Trophoblast cell (in vitro differentiated cells and primary cell): ENCODE results near the gene CDH10.
A peak's percentile ranks its signal among the peaks of the same experiment; 100 is the strongest.

Source experiments
- DNase-seq, 2 donors: peaks; one replicate each; pipeline ENCODE4 v3.0.0-alpha.2; 2016
- H2AFZ ChIP-seq: 2 replicates; pipeline ENCODE4 v1.6.1; 2013; ENCODE audit warnings: low read length, moderate library complexity, mild to moderate bottlenecking; ENCODE audit not compliant: insufficient read depth, poor library complexity
- H2AK5ac ChIP-seq: 2 replicates; pipeline ENCODE4 v1.6.1; 2013; ENCODE audit warnings: mild to moderate bottlenecking, low read length
- H2BK120ac ChIP-seq: 2 replicates; pipeline ENCODE4 v1.6.1; 2013; ENCODE audit warnings: low read length, mild to moderate bottlenecking, moderate library complexity; ENCODE audit not compliant: insufficient read depth, poor library complexity
- H2BK12ac ChIP-seq: 2 replicates; pipeline ENCODE4 v1.6.1; 2013; ENCODE audit warnings: mild to moderate bottlenecking, low read length, moderate library complexity
- H2BK5ac ChIP-seq: 2 replicates; pipeline ENCODE4 v1.6.1; 2013; ENCODE audit warnings: low read length, low read depth, moderate library complexity, mild to moderate bottlenecking; ENCODE audit not compliant: poor library complexity
- H3K14ac ChIP-seq: 2 replicates; pipeline ENCODE4 v1.6.1; 2013; ENCODE audit warnings: mild to moderate bottlenecking, low read length
- H3K18ac ChIP-seq: 2 replicates; pipeline ENCODE4 v1.6.1; 2013; ENCODE audit warnings: mild to moderate bottlenecking, low read length
- H3K23ac ChIP-seq: 2 replicates; pipeline ENCODE4 v1.6.1; 2013; ENCODE audit warnings: low read length
- H3K27ac ChIP-seq: 2 replicates; pipeline ENCODE4 v1.5.1; 2013; ENCODE audit warnings: low read depth, mild to moderate bottlenecking, inconsistent platforms, low read length, moderate library complexity
- H3K27me3 ChIP-seq: 2 replicates; pipeline ENCODE4 v1.6.1; 2013; ENCODE audit warnings: inconsistent platforms, mild to moderate bottlenecking, low read length, moderate library complexity; ENCODE audit not compliant: insufficient read depth
- H3K36me3 ChIP-seq, 2 experiments: 1 replicate in 1 of 2; 2 replicates in 1 of 2; pipeline ENCODE4 v1.6.1; 2013; ENCODE audit warnings: low read length in 2 of 2, mild to moderate bottlenecking in 2 of 2, moderate library complexity in 1 of 2; ENCODE audit not compliant: insufficient read depth in 2 of 2, control insufficient read depth in 1 of 2
- H3K4ac ChIP-seq: 2 replicates; pipeline ENCODE4 v1.6.1; 2013; ENCODE audit warnings: low read depth, mild to moderate bottlenecking, low read length, moderate library complexity
- H3K4me1 ChIP-seq, 2 experiments: 1 replicate in 1 of 2; 2 replicates in 1 of 2; pipeline ENCODE4 v1.6.1; 2013; ENCODE audit warnings: low read length in 2 of 2, mild to moderate bottlenecking in 2 of 2, moderate library complexity in 1 of 2; ENCODE audit not compliant: insufficient read depth in 2 of 2, control insufficient read depth in 1 of 2
- H3K4me2 ChIP-seq: 2 replicates; pipeline ENCODE4 v1.6.1; 2013; ENCODE audit warnings: inconsistent platforms, mild to moderate bottlenecking, low read length, moderate library complexity
- H3K4me3 ChIP-seq: 2 replicates; pipeline ENCODE4 v1.5.1; 2013; ENCODE audit warnings: mild to moderate bottlenecking, low read depth, low read length, inconsistent platforms
- H3K79me1 ChIP-seq: one replicate; pipeline ENCODE4 v1.6.1; 2013; ENCODE audit warnings: low read length
- H3K79me2 ChIP-seq: 2 replicates; pipeline ENCODE4 v1.6.1; 2013; ENCODE audit warnings: low read length, mild to moderate bottlenecking; ENCODE audit not compliant: control insufficient read depth, insufficient read depth, poor library complexity
- H3K9ac ChIP-seq: 2 replicates; pipeline ENCODE4 v1.6.1; 2013; ENCODE audit warnings: mild to moderate bottlenecking, low read length
- H3K9me3 ChIP-seq: 2 replicates; pipeline ENCODE4 v1.6.1; 2013; ENCODE audit warnings: low read depth, mild to moderate bottlenecking, control low read depth, inconsistent platforms, low read length; ENCODE audit not compliant: insufficient read depth
- H4K12ac ChIP-seq: 2 replicates; pipeline ENCODE4 v1.6.1; 2013; ENCODE audit warnings: low read depth, mild to moderate bottlenecking, low read length, moderate library complexity
- H4K8ac ChIP-seq: 2 replicates; pipeline ENCODE4 v1.6.1; 2013; ENCODE audit warnings: low read depth, mild to moderate bottlenecking, low read length, moderate library complexity
- H4K91ac ChIP-seq: one replicate; pipeline ENCODE4 v1.6.1; 2013; ENCODE audit warnings: low read depth, mild to moderate bottlenecking, low read length, moderate library complexity
- WGBS: extraction: QIAGEN DNeasy Blood & Tissue Kit; methylation state at CpG from one replicate; pipeline ENCODE4 v1.1.7; 2013; ENCODE audit warnings: missing lambda C conversion rate; ENCODE audit not compliant: insufficient read length, insufficient coverage; ENCODE audit errors: extremely low coverage; 5-methylcytosine and 5-hydroxymethylcytosine counted together

The CDH10 gene

DNA sequence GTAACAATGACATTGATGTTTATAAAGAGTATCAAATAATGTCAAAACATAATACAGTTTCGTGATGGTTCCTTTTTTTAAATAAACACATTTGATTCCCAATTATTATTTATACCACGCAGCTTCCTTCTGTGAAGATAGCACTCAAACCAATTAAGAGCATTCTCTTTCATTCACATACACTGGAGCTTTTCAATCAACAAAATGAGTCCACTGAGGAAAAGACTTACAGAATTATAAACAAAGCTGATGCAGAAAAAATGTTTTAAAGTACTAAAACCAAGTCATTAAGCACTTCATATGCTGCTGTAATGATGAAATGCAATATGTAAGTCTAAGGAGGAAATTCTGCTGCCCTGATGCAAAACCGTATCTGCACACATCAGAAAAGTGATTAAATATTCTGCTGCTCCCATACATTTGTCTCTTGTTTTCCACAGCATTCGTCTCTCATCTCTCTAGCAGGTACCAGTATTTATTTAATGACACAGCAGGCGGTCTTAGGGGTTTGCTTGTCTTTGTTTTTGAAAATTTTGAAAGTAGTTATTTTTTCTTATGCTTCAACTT, 147.1 kb downstream of the CDH10 start:
- no peak overlapping the region for H2BK12ac ChIP-seq
- H2AK5ac ChIP-seq, result no peak overlapping the region
- H4K91ac ChIP-seq, result no peak overlapping the region
- H3K14ac ChIP-seq, result no peak overlapping the region
- H3K9me3 ChIP-seq, result no peaks in the 10 kb centered on the region
- no peak for DNase-seq
- no peak overlapping the region for H3K4me2 ChIP-seq
- no peak overlapping the region for H3K27ac ChIP-seq
- H4K12ac ChIP-seq, result no peak overlapping the region
- H2BK5ac ChIP-seq, result no peak overlapping the region
- no peaks in the 10 kb centered on the region for H3K79me1 ChIP-seq
- H3K4me3 ChIP-seq, result no peak overlapping the region
- H2BK120ac ChIP-seq, result no peak overlapping the region
- no peak overlapping the region for H3K18ac ChIP-seq
- no peak overlapping the region for H4K8ac ChIP-seq
- H3K9ac ChIP-seq, result no peak overlapping the region
- H2AFZ ChIP-seq, result no peak overlapping the region
- no peak overlapping the region for H3K4ac ChIP-seq
- H3K4me1 ChIP-seq, result no peaks in the 10 kb centered on the region
- no peak overlapping the region for H3K23ac ChIP-seq
- no CpG with 5 or more reads among the region's 5 CpGs for WGBS
- no peaks in the 10 kb centered on the region for H3K79me2 ChIP-seq
- H3K27me3 ChIP-seq, result no peaks in the 10 kb centered on the region
- peaks cover 0 to 2% of the 10 kb centered on the region in 2 experiments for H3K36me3 ChIP-seq

DNA sequence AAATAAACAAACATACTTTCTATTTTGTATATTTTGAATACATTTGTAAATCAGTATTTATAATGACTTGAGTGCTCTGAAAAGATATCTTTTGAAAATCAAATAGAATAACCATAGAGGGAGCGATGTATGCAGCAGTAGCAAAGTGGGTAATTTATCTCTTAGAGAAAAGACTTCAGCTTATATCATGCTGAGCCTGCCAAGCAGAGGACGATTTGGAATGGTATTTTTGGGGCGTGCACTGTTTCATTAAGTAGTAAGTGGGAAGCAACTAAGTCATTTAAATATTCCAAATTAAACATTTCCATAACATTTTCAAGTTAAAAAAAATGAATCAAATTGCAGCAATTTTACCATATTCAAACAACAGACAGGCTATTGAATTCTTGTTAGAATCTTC, 147.6 kb downstream of the CDH10 start:
- Histone ChIP-seq H3K4me3 (no peak overlapping the region), H3K4me2 (no peak overlapping the region)
- WGBS, result no CpG with 5 or more reads among the region's 3 CpGs

GRCh38 chr5:24496268-24496667, 148.5 kb downstream of the CDH10 start:
- no peaks in the 10 kb centered on the region for H3K79me1 ChIP-seq
- no peaks in the 10 kb centered on the region for H3K27me3 ChIP-seq
- H3K4me2 ChIP-seq, result no peak overlapping the region
- no peak overlapping the region for H4K8ac ChIP-seq
- no peak overlapping the region for H2AK5ac ChIP-seq
- peaks cover 0 to 2% of the 10 kb centered on the region in 2 experiments for H3K36me3 ChIP-seq
- DNase-seq, result no peak
- no peak overlapping the region for H4K12ac ChIP-seq
- H3K79me2 ChIP-seq, result no peaks in the 10 kb centered on the region
- H3K4me3 ChIP-seq, result no peak overlapping the region
- no peak overlapping the region for H2AFZ ChIP-seq
- H3K14ac ChIP-seq, result no peak overlapping the region
- no peak overlapping the region for H2BK12ac ChIP-seq
- no peak overlapping the region for H3K9ac ChIP-seq
- no peaks in the 10 kb centered on the region for H3K9me3 ChIP-seq
- H3K27ac ChIP-seq, result no peak overlapping the region
- H3K23ac ChIP-seq, result no peak overlapping the region
- H4K91ac ChIP-seq, result no peak overlapping the region
- H3K4me1 ChIP-seq, result no peaks in the 10 kb centered on the region
- no peak overlapping the region for H3K4ac ChIP-seq
- WGBS, result no CpG with 5 or more reads among the region's 2 CpGs
- H2BK120ac ChIP-seq, result no peak overlapping the region
- no peak overlapping the region for H2BK5ac ChIP-seq
- H3K18ac ChIP-seq, result no peak overlapping the region

More for the DNA sequence above, 147.6 kb downstream of the CDH10 start:
- H2AFZ ChIP-seq, result no peak overlapping the region
- H3K23ac ChIP-seq, result no peak overlapping the region
- no peak overlapping the region for H2BK12ac ChIP-seq
- H4K12ac ChIP-seq, result no peak overlapping the region
- no peaks in the 10 kb centered on the region for H3K4me1 ChIP-seq
- no peak overlapping the region for H3K9ac ChIP-seq
- no peak overlapping the region for H3K14ac ChIP-seq
- no peaks in the 10 kb centered on the region for H3K79me1 ChIP-seq
- no peak for DNase-seq
- H4K91ac ChIP-seq, result no peak overlapping the region
- no peak overlapping the region for H2BK120ac ChIP-seq
- H4K8ac ChIP-seq, result no peak overlapping the region
- H3K27me3 ChIP-seq, result no peaks in the 10 kb centered on the region
- H3K36me3 ChIP-seq, result peaks cover 0 to 2% of the 10 kb centered on the region in 2 experiments
- H3K18ac ChIP-seq, result no peak overlapping the region
- H3K79me2 ChIP-seq, result no peaks in the 10 kb centered on the region
- no peak overlapping the region for H3K27ac ChIP-seq
- H3K9me3 ChIP-seq, result no peaks in the 10 kb centered on the region
- no peak overlapping the region for H2AK5ac ChIP-seq
- H3K4ac ChIP-seq, result no peak overlapping the region
- H2BK5ac ChIP-seq, result no peak overlapping the region

DNA sequence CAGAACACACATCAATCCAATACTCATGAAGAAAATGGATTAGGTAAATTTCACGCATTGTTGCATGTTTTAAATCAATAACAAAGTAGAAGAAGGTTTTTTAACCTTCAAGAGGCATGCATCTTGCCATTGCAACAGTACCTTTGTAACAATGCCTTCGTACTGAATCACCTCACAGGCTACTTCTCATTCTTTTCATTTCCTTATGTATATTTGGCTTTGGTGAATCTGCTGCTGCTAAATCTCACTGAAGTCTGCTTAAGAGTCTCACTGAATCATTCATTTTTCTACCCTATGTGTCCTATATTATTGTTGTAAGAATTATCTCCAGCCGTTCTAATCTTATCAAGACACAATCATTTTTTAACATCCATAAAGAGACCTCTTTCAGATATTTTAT, 152.5 kb downstream of the CDH10 start:
- no peak overlapping the region for H2AK5ac ChIP-seq
- H3K9ac ChIP-seq, result no peak overlapping the region
- H2BK120ac ChIP-seq, result no peak overlapping the region
- peak; percentile 3 to 74 for DNase-seq
- no peak overlapping the region for H3K4me3 ChIP-seq
- H3K23ac ChIP-seq, result no peak overlapping the region
- H3K36me3 ChIP-seq, result peaks cover 0 to 4% of the 10 kb centered on the region in 2 experiments
- no peaks in the 10 kb centered on the region for H3K9me3 ChIP-seq
- H3K27me3 ChIP-seq, result no peaks in the 10 kb centered on the region
- H3K4me2 ChIP-seq, result no peak overlapping the region
- no peaks in the 10 kb centered on the region for H3K4me1 ChIP-seq
- H2BK5ac ChIP-seq, result no peak overlapping the region
- no peak overlapping the region for H3K14ac ChIP-seq
- no peak overlapping the region for H3K4ac ChIP-seq
- no peak overlapping the region for H4K91ac ChIP-seq
- no peak overlapping the region for H4K12ac ChIP-seq
- H2BK12ac ChIP-seq, result no peak overlapping the region
- H3K27ac ChIP-seq, result no peak overlapping the region
- no peak overlapping the region for H3K18ac ChIP-seq
- no peak overlapping the region for H2AFZ ChIP-seq
- no CpG with 5 or more reads among the region's 3 CpGs for WGBS
- H4K8ac ChIP-seq, result no peak overlapping the region
- H3K79me2 ChIP-seq, result no peaks in the 10 kb centered on the region
- H3K79me1 ChIP-seq, result no peaks in the 10 kb centered on the region
